Stimulated activated naive CD8-positive, alpha-beta T cell treated with anti-CD3 and anti-CD28 coated beads, Interleukin-15, Interleukin-2, amounts not matched to agents 100 ng/mL and 50 ng/mL, for 24 hours (primary cell): ENCODE results near the gene ACTG1.

ENCODE experiments used
- H3K27ac Mint-ChIP-seq: one replicate; pipeline ENCODE4 v1.8.0; 2021; ENCODE audit warnings: mild to moderate bottlenecking, mixed read lengths
- H3K27me3 Mint-ChIP-seq: one replicate; pipeline ENCODE4 v1.8.0; 2021; ENCODE audit warnings: mixed read lengths
- H3K36me3 Mint-ChIP-seq: one replicate; pipeline ENCODE4 v1.8.0; 2021; ENCODE audit warnings: low read depth, mixed read lengths
- H3K4me1 Mint-ChIP-seq: one replicate; pipeline ENCODE4 v1.8.0; 2021; ENCODE audit warnings: low read depth, mixed read lengths
- H3K4me3 Mint-ChIP-seq: one replicate; pipeline ENCODE4 v1.8.0; 2021; ENCODE audit warnings: mild to moderate bottlenecking, mixed read lengths
- H3K9me3 Mint-ChIP-seq: one replicate; pipeline ENCODE4 v1.8.0; 2021; ENCODE audit warnings: mixed read lengths

Gene ACTG1

GRCh38 chr17:81550285-81550684 is 37.7 kb upstream of the ACTG1 start:
- no peaks in the 10 kb centered on the region for H3K9me3 Mint-ChIP-seq
- H3K36me3 Mint-ChIP-seq = peaks cover 19% of the 10 kb centered on the region
- no peaks in the 10 kb centered on the region for H3K27me3 Mint-ChIP-seq
- H3K27ac Mint-ChIP-seq = no peak overlapping the region
- peaks cover 40% of the 10 kb centered on the region for H3K4me1 Mint-ChIP-seq
- peak overlapping the region; percentile 90 for H3K4me3 Mint-ChIP-seq

- H3K36me3 Mint-ChIP-seq = peaks cover 19% of the 10 kb centered on the region
- no peak overlapping the region for H3K27ac Mint-ChIP-seq
- H3K4me1 Mint-ChIP-seq = peaks cover 40% of the 10 kb centered on the region
- H3K9me3 Mint-ChIP-seq = no peaks in the 10 kb centered on the region
- peak overlapping the region; percentile 90 for H3K4me3 Mint-ChIP-seq
- no peaks in the 10 kb centered on the region for H3K27me3 Mint-ChIP-seq
Measured at GRCh38 chr17:81549826-81550225, 37.2 kb upstream of the ACTG1 start.

GRCh38 chr17:81549031-81549557 is 36.5 kb upstream of the ACTG1 start:
- H3K4me3 Mint-ChIP-seq = no peak overlapping the region

GRCh38 chr17:81547614-81547982 is 35.0 kb upstream of the ACTG1 start:
- Mint-ChIP-seq H3K36me3 (peaks cover 13% of the 10 kb centered on the region), H3K27ac (no peak overlapping the region), H3K4me3 (no peak overlapping the region), H3K27me3 (no peaks in the 10 kb centered on the region), H3K9me3 (no peaks in the 10 kb centered on the region), H3K4me1 (peaks cover 24% of the 10 kb centered on the region)

More at GRCh38 chr17:81549031-81549557, 36.5 kb upstream of the ACTG1 start:
- Mint-ChIP-seq H3K9me3 (no peaks in the 10 kb centered on the region), H3K27me3 (no peaks in the 10 kb centered on the region), H3K27ac (no peak overlapping the region), H3K4me1 (peaks cover 36% of the 10 kb centered on the region), H3K36me3 (peaks cover 17% of the 10 kb centered on the region)

GRCh38 chr17:81546906-81547613 is 34.5 kb upstream of the ACTG1 start:
- Mint-ChIP-seq H3K9me3 (no peaks in the 10 kb centered on the region), H3K36me3 (peaks cover 13% of the 10 kb centered on the region), H3K27me3 (no peaks in the 10 kb centered on the region), H3K4me3 (no peak overlapping the region), H3K4me1 (peaks cover 24% of the 10 kb centered on the region), H3K27ac (no peak overlapping the region)

GRCh38 chr17:81545160-81545949 is 32.8 kb upstream of the ACTG1 start:
- peaks cover 11% of the 10 kb centered on the region for H3K4me1 Mint-ChIP-seq
- H3K4me3 Mint-ChIP-seq = no peak overlapping the region
- H3K27ac Mint-ChIP-seq = no peak overlapping the region
- no peaks in the 10 kb centered on the region for H3K9me3 Mint-ChIP-seq
- peaks cover 13% of the 10 kb centered on the region for H3K36me3 Mint-ChIP-seq
- no peaks in the 10 kb centered on the region for H3K27me3 Mint-ChIP-seq

GRCh38 chr17:81544281-81544974 is 31.8 kb upstream of the ACTG1 start:
- H3K27me3 Mint-ChIP-seq = no peaks in the 10 kb centered on the region
- H3K4me1 Mint-ChIP-seq = peaks cover 2% of the 10 kb centered on the region
- H3K36me3 Mint-ChIP-seq = peaks cover 9% of the 10 kb centered on the region
- H3K9me3 Mint-ChIP-seq = no peaks in the 10 kb centered on the region
- no peak overlapping the region for H3K4me3 Mint-ChIP-seq
- no peak overlapping the region for H3K27ac Mint-ChIP-seq

- peaks cover 5% of the 10 kb centered on the region for H3K36me3 Mint-ChIP-seq
- no peak overlapping the region for H3K27ac Mint-ChIP-seq
- no peaks in the 10 kb centered on the region for H3K9me3 Mint-ChIP-seq
- no peaks in the 10 kb centered on the region for H3K27me3 Mint-ChIP-seq
- H3K4me1 Mint-ChIP-seq = no peaks in the 10 kb centered on the region
- H3K4me3 Mint-ChIP-seq = no peak overlapping the region
Measured at GRCh38 chr17:81543756-81544155, 31.2 kb upstream of the ACTG1 start.

GRCh38 chr17:81543339-81543675 is 30.7 kb upstream of the ACTG1 start:
- Mint-ChIP-seq H3K9me3 (no peaks in the 10 kb centered on the region), H3K4me3 (no peak overlapping the region), H3K4me1 (no peaks in the 10 kb centered on the region), H3K27me3 (no peaks in the 10 kb centered on the region), H3K36me3 (peaks cover 1% of the 10 kb centered on the region), H3K27ac (no peak overlapping the region)

- H3K27ac Mint-ChIP-seq = no peak overlapping the region
- H3K27me3 Mint-ChIP-seq = peaks cover 3% of the 10 kb centered on the region
- H3K4me1 Mint-ChIP-seq = no peaks in the 10 kb centered on the region
- H3K9me3 Mint-ChIP-seq = no peaks in the 10 kb centered on the region
- H3K4me3 Mint-ChIP-seq = no peak overlapping the region
- H3K36me3 Mint-ChIP-seq = no peaks in the 10 kb centered on the region
Measured at GRCh38 chr17:81542431-81543338, 30.1 kb upstream of the ACTG1 start.

- Mint-ChIP-seq H3K27me3 (peaks cover 5% of the 10 kb centered on the region), H3K9me3 (no peaks in the 10 kb centered on the region), H3K4me1 (no peaks in the 10 kb centered on the region), H3K4me3 (no peak overlapping the region), H3K27ac (no peak overlapping the region), H3K36me3 (no peaks in the 10 kb centered on the region)
Measured at GRCh38 chr17:81541123-81541522, 28.5 kb upstream of the ACTG1 start.

- Mint-ChIP-seq H3K4me1 (no peaks in the 10 kb centered on the region), H3K27ac (no peak overlapping the region), H3K4me3 (no peak overlapping the region), H3K27me3 (peaks cover 10% of the 10 kb centered on the region), H3K36me3 (no peaks in the 10 kb centered on the region), H3K9me3 (no peaks in the 10 kb centered on the region)
Measured at GRCh38 chr17:81540676-81541027, 28.1 kb upstream of the ACTG1 start.

- H3K27ac Mint-ChIP-seq = no peak overlapping the region
- no peaks in the 10 kb centered on the region for H3K4me1 Mint-ChIP-seq
- H3K36me3 Mint-ChIP-seq = no peaks in the 10 kb centered on the region
- H3K4me3 Mint-ChIP-seq = no peak overlapping the region
- no peaks in the 10 kb centered on the region for H3K9me3 Mint-ChIP-seq
- H3K27me3 Mint-ChIP-seq = peaks cover 10% of the 10 kb centered on the region
Measured at GRCh38 chr17:81539961-81540675, 27.5 kb upstream of the ACTG1 start.

- Mint-ChIP-seq H3K27ac (no peak overlapping the region), H3K27me3 (peaks cover 10% of the 10 kb centered on the region), H3K4me1 (no peaks in the 10 kb centered on the region), H3K9me3 (no peaks in the 10 kb centered on the region), H3K36me3 (no peaks in the 10 kb centered on the region), H3K4me3 (no peak overlapping the region)
Measured at GRCh38 chr17:81539571-81539900, 26.9 kb upstream of the ACTG1 start.
